ENCODE results near the gene PRKAG2. TPM values are rescaled to one million over a fixed set of nuclear protein-coding genes. Genes with fewer than 3 reads are reported as not detected.

The PRKAG2 gene
- total RNA-seq, 1 experiment from 2014 or later, result 18.9 TPM

DNA sequence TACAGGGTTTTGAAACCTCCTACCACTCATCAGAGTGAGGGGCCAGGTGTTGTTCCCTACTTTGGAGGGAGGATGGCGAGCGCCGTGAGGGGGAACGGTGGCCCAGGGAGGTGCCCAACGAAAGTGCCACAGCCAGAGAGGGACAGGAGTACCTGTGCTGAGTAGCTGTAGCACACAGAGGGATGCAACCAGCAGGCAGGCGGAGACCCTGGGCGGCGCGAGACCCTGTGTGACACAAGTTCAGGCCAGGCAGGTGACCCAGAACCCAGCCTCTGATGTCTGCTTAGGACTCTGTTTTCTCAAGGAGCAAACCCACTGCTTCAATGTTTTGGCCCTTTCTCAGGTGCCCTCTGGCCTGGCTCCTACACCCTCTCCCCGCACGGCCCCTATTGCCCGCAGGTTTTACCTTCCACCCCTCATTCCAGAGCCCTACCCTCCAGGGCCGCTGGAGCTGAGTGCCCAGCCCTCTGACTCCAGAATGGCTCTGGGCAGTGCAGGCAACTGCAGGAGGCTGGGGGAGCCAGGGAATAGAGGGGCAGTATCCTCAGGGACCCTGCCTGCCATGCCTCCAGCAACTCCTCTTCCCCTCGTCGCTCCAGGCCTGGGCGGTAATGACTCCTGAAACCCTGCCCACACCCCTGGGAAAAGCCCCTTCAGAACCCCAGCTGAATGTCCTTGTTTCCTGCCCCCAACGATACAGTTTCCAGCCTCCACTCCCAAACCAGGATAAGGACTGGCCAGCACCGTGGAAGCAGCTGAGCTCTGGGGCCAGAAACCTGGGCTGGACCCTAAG is 193.1 kb downstream of the PRKAG2 start:
- DNase-seq (ENCODE audit: low read depth), result no peak

DNA sequence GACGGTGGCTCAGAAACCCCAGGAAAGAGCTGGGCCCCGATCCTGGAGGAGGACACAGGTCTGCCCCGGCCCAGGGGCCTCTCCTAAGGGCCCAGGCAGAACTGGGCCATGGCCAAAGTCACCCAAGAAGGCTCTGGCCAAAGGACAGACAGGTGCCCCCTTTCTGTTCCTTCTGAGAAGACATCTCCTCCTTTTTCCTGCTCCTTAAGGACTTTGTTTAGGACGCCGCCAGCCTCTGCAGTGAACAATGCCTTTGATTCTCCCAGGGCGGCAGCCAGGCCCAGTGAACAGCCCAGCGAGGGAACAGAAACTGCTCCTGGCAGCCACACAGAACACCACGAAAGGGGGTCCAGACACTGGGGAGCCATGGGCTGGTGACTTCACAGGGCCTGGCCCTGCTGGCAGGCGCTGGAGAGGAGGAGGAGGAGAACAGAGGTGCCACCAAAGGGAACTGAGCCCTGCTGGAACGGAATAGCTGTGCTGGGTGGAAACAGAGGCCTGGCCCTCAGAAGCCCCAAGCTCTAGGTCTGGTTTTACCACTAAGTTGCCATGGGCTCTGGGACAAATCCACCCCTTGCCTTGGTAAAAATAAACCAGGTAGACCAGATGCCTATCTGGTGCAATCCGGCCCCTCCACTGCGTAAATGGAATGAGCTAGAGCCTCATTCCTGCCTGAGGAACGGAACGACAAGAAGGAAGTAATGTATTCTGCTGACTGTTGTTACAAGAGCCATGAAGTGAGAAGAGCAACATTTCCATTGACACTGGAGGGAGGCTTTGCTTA is 193.9 kb downstream of the PRKAG2 start:
- no peak for DNase-seq (ENCODE audit: low read depth)

DNA sequence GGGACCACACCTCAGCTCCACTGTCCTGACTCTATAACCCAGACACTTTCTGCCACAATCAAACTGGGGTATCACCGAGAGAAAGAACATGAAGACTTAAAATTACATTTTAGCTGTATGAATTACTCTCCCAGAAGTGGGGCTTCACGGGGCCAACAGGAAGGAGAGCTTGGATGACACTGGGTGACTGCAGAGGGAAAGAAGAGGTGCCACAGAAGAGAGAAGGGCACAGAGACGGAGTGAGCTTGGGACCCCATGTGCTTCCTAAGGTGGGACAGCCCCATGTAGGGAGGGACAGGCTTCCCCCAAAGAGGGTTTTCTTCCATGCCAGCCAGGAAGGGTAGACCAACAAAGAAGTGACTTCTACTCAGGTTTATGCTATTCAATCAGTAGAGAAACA is 195.2 kb downstream of the PRKAG2 start:
- no peak for DNase-seq (ENCODE audit: low read depth)

DNA sequence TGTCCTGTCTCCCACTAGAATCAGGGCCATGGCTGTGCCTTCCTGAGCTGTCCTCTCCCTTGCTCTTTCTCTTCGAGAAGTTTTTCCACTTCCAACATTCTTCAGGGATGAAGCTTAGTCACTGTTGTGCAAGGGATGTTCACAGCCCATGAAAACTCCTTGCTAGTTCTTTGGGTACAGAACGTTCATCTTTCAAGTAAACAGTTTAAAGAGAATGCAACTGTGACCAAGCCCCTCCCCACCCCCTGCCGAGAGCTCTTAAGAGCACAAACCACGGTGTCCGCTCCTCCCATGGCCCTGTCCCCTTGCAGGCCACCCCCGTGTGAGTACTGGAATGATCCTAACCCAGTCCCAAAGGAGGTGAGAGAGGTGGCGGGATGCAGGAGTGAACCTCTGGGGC is 196.1 kb downstream of the PRKAG2 start:
- no peak for DNase-seq (ENCODE audit: low read depth)

DNA sequence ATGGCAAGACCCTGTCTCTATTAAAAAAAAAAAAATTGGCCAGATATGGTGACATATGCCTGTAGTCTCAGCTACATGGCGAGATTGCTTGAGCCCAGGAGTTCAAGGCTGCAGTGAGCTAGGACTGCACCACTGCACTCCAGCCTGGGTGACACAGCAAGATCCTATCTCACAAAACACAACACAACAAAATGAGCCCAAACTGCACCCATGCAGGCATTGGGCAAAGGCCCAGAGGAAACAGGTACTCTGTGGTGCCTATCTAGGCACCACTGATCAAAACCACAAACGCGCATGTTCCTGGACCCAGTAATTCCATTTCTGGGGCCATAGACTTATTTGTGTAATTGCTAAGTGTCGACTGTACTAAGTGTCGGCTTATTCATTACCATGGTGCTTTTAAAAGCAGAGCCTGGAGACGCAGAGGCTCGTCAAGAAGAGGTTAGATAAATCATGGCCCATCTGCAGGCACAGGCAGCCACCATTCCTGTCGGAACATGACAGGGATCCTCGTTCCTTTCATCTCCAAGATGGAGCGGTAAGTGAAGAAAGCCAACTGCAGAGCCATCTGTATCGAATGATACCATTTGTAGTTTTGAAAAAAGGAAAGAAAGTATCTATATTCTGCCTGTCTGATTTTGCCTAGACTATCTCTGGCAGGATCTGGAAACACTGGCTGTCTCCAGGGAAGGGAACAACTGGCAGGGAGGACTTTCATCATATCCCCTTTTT is 196.9 kb downstream of the PRKAG2 start:
- no peak for DNase-seq (ENCODE audit: low read depth)

DNA sequence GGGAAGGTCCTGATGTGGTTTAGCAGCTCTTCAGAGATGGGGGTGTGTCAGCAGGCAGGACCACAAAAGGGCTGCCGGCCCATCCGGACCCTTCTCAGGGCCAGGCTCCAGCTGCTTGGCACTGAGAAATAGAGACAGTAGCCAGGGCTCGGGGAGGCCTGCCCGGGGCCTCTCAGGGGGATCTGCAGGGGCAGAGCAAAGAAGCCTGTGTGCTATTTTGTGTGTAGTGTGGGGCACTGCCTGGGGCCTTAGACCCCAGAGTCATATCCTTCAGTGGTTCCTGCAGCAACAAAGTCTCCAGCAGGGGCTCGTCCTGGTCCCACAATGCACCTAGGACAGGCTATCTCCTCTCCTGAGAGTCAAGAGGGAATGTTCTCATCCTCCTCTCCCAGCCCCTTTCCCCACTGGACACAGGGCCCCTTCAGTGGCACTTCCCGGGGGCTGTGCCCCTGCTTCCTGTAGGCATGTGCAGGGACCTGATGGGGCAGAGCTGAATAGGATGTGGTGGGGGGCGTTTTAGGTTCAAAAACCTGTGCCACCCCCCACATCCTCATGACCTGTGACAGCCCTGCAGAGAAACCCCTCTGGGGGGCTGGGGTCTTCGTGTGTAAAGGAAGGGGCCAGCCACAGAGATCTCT is 197.7 kb downstream of the PRKAG2 start:
- no peak for DNase-seq (ENCODE audit: low read depth)

DNA sequence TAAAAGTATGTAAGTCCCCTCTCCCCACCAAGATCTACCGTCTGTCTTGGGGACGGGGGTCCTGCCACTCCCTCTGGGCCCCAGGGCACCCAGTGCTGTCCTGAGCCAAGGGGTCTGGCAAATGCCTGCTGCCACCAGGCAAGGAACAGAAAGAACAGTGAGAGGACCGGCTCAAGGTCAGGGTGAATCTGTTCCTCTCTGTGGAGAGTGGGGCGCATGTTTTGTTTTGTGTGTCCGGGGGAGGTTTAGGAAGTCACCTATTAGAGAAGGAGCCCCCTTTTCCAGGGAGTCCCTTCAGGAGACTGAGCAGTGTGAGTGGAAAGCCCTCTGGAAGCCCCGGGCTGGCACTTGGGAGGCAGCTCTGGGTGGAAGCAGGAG is 198.7 kb downstream of the PRKAG2 start:
- DNase-seq (ENCODE audit: low read depth), result no peak

DNA sequence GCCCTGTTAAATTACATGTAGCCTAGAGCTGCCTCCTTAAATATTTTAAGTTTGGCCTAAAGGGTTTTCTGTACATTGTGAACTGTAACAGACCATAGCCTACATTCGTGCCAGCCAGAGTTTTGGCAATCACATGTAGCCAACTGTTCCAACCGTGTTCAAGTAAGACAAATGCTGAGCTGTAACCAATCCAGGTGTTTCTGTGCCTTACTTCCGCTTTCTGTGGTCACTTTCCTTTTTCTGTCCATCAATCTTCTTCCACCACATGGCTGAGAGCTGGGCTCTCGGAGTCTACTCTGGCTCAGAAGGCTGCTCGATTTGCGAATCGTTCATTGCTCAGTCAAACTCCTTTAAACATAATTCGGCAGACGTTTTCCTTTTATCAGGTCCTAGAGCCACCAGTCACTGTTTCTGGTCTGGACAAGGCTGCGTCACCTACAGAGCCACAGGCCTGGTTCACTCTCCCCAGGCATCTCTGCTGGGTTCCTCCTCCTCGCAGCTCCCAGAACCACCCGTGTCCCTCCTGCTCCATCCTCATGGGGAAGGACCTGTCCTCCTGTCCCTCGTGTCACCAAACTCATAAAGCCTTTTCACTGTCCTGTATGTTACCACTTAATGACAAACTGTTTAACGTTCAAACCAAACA is 199.2 kb downstream of the PRKAG2 start:
- DNase-seq (ENCODE audit: low read depth), result no peak

DNA sequence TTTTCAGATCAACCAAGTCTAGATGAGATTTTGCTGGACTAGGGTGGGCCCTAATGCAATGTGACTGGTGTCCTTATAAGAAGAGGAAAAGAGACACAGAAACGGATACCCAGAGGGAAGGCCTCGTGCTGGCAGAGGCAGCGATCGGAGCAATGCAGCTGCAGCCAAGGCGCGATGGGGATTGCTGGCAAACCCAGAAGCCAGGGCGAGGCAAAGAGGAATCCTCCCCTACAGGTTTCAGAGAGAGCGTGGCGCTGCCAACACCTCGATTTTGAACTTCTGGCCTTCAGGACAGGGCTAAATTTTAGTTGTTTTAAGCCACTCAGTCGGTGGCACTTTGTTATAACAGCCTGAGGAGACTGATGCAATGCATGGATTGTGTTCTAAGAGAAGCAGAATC is 200.2 kb downstream of the PRKAG2 start:
- DNase-seq (ENCODE audit: low read depth), result no peak

DNA sequence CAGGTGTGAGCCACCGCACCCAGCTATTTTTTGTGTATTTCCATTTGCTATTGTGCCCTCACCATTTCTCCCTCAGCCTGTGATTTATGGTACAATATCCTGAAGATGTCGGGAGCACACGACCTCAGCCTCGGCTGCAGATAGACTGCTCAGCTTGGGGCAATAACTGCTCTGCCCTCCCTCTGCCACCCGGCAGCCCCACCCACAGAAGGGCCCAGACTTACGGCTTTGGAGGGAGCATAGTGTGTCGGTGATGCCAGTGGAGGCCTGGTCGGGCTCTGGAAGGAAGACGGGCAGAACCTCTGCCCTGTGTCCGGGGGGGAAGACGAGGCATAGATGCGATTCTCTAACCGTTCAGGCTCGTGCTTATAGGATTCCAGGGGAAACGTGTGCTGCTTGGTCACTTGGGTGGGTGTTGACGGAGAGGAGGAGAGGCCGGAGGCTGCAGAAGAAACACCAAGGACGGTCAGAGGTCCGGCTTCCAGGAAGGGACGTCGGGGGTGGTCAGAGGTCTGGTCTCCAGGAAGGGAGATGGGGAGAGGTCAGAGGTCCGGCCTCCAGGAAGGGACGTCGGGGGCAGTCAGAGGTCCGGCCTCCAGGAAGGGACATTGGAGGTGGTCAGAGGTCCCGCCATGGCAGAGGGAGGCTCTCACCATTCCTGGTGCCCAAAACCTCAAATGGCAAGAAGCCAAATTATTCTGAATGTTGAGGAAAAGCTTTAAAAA is 201.6 kb downstream of the PRKAG2 start:
- DNase-seq (ENCODE audit: low read depth), result no peak

DNA sequence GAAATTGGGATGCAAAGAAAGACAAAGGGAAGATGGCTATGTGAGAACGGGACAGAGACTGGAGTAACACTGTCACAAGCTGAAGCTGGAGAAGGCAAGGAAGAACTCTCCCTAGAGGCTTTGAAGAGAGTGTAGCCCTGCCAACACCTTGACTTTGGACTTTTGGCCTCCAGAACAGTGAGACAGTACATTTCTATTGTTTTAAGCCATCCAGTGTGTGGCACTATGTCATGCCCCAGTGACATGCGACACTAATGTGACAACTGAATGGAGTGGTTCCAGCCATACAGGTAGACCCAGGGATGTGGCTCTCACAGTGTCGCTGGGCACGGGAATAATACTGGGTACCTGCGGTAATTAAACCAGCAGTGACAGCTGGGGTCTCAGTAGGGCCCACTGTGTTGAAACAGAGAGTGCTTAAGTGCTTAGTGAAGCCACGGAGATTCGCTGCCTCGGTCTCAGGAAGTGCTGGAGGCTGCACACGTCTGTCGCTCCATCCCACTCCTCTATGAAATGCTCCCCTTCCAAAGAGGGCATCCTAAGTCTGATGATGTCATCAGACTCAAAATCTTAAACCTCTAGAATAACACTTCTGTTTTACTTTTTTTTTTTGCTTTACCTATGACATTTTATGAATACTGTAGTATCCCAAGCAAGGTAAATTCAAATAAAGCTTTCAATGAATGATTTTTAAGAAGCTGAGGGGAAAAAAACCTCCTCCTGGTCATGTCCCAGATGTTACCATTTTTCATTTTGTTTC is 202.6 kb downstream of the PRKAG2 start:
- DNase-seq (ENCODE audit: low read depth), result no peak

DNA sequence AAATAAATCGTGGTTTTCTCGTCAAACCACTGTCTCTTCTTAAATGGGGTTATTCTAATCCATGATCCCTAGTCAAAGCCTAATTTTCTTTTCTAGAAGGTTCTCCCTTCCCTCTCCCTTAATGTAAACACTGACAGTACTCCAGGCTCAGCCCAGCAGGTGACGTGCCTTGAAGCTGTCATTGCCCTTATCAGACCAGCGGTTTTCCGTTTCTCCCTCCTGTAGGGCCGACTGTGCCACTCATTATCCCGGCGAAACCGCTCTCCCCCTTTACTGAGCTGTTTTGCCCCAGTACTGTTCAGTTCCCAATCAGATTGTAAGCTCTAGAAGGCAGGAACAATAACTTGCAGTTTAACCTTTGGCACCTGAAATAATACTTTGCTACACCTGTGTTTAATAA is 203.7 kb downstream of the PRKAG2 start:
- no peak for DNase-seq (ENCODE audit: low read depth)

DNA sequence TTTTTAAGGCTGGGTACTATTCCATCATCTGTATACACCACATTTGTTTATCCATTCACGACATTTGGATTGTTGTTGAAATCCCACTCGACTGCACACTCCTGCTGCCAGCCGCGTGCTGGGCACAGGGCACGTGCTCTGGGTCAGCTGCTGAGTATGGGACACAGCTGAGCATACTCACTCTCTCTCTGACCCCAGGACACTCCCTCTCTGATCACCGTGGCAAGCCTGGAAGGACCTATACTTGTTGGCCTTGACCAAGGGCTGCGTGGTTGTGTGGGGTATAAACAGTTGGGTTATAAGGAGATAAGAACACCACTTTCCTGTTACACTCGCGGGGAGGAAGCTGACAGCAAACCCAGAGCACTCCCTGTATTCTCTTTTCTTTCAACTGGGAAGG is 204.2 kb downstream of the PRKAG2 start:
- no peak for DNase-seq (ENCODE audit: low read depth)

DNA sequence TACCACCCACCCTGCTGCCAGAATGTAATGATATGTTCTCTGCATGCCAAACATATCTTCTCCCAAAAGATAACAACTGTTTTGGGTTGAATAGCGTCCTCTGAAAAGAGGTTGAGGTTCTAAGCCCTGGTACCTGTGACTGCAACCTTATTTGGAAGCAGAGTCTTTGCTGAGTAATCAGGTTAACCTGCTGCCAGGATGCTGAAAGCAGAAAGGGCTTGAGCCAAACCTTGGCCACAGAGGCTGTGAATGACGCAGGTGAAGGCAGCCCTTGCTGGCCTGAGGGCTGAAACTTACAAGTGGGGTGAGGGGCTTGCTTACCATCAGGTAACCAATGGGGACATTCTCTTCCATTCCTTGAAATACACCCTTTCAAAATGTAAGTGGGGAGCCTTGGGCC is 205.4 kb downstream of the PRKAG2 start:
- DNase-seq (ENCODE audit: low read depth), result no peak

DNA sequence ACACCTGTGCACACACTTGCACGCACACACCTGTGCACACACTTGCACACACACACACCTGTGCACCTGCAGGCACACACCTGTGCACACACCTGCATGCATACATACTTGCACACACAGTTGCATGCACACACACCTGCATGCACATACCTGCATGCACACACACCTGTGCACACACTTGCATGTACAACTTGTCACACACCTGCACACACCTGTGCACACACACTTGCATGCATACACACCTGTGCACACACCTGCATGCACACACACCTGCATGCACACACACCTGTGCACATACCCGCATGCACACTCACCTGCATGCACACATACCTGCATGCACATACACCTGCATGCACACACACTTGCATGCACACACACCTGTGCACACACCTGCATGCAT is 207.2 kb downstream of the PRKAG2 start:
- no peak for DNase-seq (ENCODE audit: low read depth)

DNA sequence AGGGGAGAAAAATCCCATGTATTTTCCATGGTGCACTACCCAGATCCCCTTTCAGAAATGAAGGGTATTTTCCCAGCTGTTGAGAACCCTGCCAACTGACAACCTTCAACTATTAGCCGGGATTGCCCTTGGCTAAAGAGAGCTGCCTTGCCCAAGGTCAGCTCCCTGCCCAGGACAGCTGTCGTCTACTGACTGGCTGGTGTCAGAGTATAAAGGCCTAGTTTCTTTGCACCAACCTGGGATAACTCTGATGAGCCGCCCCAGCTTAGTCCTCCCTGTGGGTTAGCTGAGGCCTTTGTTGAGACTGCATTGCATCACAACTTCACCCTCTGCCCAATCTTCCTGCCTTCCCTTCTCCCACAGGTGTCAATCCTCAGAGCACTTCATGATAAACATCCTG is 210.0 kb downstream of the PRKAG2 start:
- DNase-seq (ENCODE audit: low read depth), result no peak

DNA sequence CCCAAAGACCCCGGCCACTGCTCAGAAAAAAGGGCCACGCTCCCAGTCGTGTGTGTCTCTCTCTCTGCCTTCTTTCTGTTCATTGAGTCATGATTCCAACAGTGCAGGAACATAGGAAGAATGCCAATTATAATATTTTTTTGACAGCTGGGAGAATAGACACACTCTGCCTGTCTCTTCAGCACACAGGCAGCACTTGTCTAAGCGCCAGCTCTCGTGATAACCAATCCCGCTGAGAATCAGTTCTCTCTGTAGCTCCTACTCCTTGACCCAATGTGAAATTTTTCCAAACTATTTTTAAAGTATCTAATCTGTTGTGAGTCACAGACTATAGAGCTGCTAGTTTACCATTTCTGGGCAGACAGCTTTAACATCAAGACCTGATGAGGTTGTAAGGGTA is 211.5 kb downstream of the PRKAG2 start:
- no peak for DNase-seq (ENCODE audit: low read depth)

DNA sequence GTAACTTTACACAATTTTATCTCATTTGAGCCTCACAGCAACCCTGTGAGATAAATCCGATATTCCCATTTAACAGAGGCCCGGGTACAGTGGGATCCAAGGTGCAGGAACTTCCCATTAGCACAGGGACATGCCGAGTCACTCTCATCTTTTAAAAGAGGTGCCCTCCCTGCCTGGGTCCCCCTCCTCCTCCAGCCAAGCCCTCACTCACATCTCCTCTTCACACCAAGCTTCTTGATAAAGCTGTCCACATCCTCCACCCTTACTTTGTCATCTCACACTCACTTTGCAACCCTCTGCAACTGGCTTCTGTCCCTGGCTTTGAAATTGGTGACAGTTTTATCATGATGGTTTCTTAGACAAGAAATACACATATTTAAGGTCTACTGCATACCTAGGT is 212.6 kb downstream of the PRKAG2 start:
- DNase-seq (ENCODE audit: low read depth), result no peak

DNA sequence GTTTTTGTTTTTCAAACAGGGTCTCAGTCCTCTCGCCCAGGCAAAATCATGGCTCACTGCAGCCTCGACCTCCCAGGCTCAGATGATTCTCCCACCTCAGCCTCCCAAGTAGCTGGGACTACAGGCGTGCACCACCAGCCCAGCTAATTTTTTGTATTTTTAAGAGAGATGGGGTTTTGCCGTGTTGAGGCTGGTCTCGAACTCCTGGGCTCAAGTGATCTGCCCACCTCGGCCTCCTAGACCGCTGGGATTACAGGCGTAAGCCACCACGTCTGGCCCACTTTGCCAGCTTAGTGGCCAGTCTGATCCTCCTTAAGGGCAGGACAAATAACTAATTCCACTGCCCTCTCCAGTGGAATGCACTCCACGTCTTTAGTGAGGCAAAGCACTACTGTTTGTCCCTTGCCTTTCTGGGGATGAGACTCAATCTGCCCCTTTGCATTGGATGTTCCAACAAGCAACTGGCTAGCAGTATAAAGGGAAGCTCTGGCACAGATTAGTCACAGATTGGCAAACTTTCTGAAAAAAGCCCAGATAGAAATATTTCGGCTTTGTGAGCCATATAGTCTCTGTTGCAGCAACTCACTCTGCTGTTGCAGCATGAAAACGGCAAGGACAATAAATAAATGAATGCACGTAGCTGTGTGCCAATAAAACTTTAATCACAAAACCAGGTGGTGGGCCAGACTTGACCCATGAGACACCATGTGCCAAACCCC is 213.4 kb downstream of the PRKAG2 start:
- no peak for DNase-seq (ENCODE audit: low read depth)

All from HT1080 (cell line).